ENCODE data around the gene ALG5. TPM values are rescaled to one million over a fixed set of nuclear protein-coding genes. Genes with fewer than 3 reads are reported as not detected.

ALG5 gene
- total RNA-seq, 2 experiments from 2014 or later = 22.5 to 27.2 TPM

DNA sequence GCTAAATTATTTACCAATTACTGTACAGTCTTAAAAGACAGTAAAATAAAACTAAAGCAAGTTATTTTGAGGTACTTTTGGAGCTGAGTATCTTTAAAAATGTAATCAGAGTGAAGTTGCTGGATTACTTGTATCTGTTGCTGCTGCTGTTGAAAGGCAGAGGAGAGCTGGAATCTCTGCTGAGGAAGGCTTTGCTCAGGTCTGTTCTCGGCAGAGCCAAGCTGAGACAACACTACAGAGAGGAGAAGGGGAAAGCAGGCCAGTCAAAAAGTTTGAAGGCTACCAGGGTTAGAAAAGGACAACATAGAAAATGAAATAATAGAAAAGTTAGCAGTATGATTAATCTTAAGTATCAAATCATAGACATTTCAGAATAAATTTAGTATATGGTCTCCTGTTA lies 11.3 kb upstream of the ALG5 start:
- Mint-ChIP-seq H3K36me3 (peaks cover 57% of the 10 kb centered on the region), H3K4me1 (peaks cover 7% of the 10 kb centered on the region), H3K4me3 (no peak overlapping the region), H3K27me3 (no peaks in the 10 kb centered on the region), H3K9me3 (no peaks in the 10 kb centered on the region), H3K27ac (no peak overlapping the region)
- no peak for ATAC-seq (ENCODE audit: low read depth)
- DNase-seq = no peak
- POLR2A ChIA-PET = interaction anchor here (3.2 kb wide), 1 partner anchor 10 kb away, joined by 19 read pairs; the partner anchor contains the start of genes ALG5 and EXOSC8

DNA sequence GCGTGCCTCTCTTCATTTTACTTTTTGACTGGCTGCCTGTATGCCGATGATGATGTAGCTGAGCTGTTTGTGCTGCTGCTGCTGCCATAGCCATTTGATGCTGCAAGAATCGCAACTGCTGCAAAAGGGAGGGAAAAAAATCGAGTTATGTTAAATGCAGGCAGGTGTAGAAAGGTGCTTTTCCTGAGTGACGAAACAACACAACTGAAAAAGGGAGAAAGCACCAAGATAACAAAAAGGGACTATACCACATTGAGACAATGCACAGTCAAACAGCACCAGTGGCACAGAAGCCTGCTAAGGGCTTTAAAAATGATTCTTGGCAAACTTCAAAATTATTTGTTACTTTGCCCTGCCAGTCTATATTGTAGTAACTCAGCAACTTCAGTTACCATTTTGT lies 10.6 kb upstream of the ALG5 start:
- POLR2A ChIA-PET = interaction anchor here (3.2 kb wide), 1 partner anchor 9 kb away, joined by 19 read pairs; the partner anchor contains the start of genes ALG5 and EXOSC8
- ATAC-seq (ENCODE audit: low read depth) (no peak), DNase-seq (no peak)
- Mint-ChIP-seq H3K4me3 (no peak overlapping the region), H3K4me1 (peaks cover 10% of the 10 kb centered on the region), H3K27me3 (no peaks in the 10 kb centered on the region), H3K9me3 (no peaks in the 10 kb centered on the region), H3K36me3 (peaks cover 54% of the 10 kb centered on the region), H3K27ac (no peak overlapping the region)

GRCh38 chr13:37001921-37002250 lies 2.7 kb upstream of the ALG5 start:
- Mint-ChIP-seq H3K27ac (peak overlapping the region; percentile 100), H3K4me3 (peak overlapping the region; percentile 99), H3K36me3 (peaks cover 22% of the 10 kb centered on the region), H3K9me3 (no peaks in the 10 kb centered on the region), H3K4me1 (peaks cover 34% of the 10 kb centered on the region), H3K27me3 (no peaks in the 10 kb centered on the region)
- ATAC-seq (ENCODE audit: low read depth) = no peak
- DNase-seq = no peak
- POLR2A ChIA-PET = interaction anchor here (4.1 kb wide), 1 partner anchor 10 kb away, joined by 19 read pairs; no protein-coding TSS in a partner anchor

DNA sequence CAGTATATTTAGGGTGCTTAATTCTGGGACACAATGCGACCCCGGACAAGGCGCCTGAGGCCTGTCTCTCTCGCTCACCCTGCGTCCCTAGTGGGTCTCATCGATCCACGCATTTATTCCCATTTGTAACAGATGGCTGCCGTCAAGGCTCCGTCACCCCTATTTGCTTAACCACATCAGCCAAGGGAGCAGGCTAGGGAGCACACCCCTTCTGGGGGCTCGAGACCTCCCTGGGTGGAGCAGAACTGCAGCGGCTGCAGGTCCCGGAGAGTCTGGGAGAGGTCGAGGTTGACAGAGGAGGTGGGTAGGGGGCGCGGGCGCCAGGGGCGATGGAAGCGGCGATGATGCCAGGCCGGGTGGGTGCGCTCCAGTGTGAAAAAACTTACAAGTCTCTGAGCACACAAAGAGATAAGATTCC lies 507 bp downstream of the ALG5 start:
- Mint-ChIP-seq H3K9me3 (no peaks in the 10 kb centered on the region), H3K27me3 (no peaks in the 10 kb centered on the region), H3K4me3 (peak overlapping the region; percentile 99), H3K36me3 (peaks cover 7% of the 10 kb centered on the region), H3K27ac (peak overlapping the region; percentile 100), H3K4me1 (peaks cover 36% of the 10 kb centered on the region)
- DNase-seq = peak; percentile 50
- no peak for ATAC-seq (ENCODE audit: low read depth)
- POLR2A ChIA-PET = interaction anchor here (2.5 to 4.1 kb wide), 2 partner anchors 13 to 15 kb away, joined by 11 to 19 read pairs; no protein-coding TSS in a partner anchor

DNA sequence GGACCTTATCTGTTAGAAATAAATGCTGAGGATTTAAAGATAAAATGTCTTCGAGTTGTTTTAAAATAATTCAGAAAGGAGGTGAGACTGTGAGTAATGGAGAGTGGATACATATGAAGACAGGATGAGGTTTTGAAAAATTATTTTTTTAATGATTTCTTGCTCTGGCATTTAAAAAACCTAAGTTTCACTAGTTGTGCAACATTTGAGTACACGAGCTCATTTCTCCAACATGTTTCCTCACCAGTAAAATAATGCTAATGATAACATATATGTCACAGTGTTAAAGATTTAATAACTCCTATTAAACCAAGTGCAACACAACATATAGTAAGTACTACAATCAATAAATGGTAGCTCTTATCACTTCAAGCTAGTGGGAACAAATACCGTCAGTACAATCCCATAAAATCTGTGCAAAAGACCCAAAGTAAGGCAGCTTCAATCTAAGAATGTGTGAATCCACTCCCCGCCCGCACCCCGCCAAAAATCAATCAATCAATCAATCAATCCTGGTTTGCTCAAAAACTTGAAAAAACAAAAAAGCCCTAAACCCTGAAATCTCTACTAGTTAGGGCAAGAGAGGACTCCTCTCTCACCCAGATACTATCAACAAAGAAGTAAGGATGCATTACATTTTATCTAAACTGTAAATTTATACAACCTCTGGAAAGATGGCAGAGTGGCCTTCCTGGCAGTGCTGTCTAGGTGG lies 1.3 kb downstream of the ALG5 start:
- peak overlapping the region; percentile 99 for H3K4me3 Mint-ChIP-seq
- peak overlapping the region; percentile 100 for H3K27ac Mint-ChIP-seq
- no peaks in the 10 kb centered on the region for H3K9me3 Mint-ChIP-seq
- H3K27me3 Mint-ChIP-seq = no peaks in the 10 kb centered on the region
- ATAC-seq (ENCODE audit: low read depth) (no peak), DNase-seq (no peak)
- peaks cover 4% of the 10 kb centered on the region for H3K36me3 Mint-ChIP-seq
- POLR2A ChIA-PET = interaction anchor here (4.1 kb wide), 1 partner anchor 14 kb away, joined by 19 read pairs; no protein-coding TSS in a partner anchor
- peaks cover 34% of the 10 kb centered on the region for H3K4me1 Mint-ChIP-seq

- H3K27ac Mint-ChIP-seq = no peak overlapping the region
- POLR2A ChIA-PET = no interaction called here
- DNase-seq (no peak), ATAC-seq (ENCODE audit: low read depth) (no peak)
- H3K36me3 Mint-ChIP-seq = peaks cover 8% of the 10 kb centered on the region
- no peak overlapping the region for H3K4me3 Mint-ChIP-seq
- H3K27me3 Mint-ChIP-seq = no peaks in the 10 kb centered on the region
- H3K9me3 Mint-ChIP-seq = no peaks in the 10 kb centered on the region
- peaks cover 13% of the 10 kb centered on the region for H3K4me1 Mint-ChIP-seq
These were observed 6.8 kb downstream of the ALG5 start for GRCh38 chr13:36992362-36992761.

DNA sequence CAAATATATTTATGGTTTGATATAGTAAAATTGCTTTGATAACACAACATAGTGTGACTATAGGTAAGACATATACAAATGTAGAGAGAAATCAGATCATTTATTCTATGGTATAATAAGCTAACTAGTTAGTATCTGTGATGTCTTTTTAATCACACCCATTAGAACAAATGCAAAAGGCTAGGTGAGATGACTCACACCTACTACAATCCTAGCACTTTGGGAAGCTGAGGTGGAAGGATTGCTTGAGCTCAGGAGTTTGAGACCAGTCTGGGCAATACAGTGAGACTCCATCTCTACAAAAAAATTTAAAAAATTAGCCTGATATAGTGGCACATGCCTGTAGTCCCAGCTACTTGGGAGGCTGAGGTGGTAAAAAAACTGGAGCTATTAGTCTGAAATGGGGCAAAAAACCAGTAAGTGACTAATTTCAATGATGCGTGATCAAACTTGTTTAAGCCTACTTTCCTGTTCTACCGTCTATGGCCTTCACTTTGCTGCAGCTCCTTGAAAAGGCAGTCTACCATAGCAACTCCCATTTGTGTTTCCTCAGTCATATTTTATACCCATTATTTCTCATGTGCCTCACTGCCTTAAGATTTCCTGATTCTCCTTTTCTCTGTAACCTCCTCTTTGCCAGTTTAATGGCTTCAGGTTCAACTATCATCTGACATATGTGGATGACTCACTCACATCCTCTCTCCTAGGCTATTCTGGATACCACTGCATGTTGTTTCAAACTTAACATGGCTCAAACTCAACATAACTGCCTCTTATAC lies 12.5 kb downstream of the ALG5 start:
- Mint-ChIP-seq H3K27me3 (no peaks in the 10 kb centered on the region), H3K4me3 (no peak overlapping the region), H3K27ac (no peak overlapping the region), H3K36me3 (peaks cover 11% of the 10 kb centered on the region), H3K4me1 (peaks cover 4% of the 10 kb centered on the region), H3K9me3 (no peaks in the 10 kb centered on the region)
- ATAC-seq (ENCODE audit: low read depth) = no peak
- DNase-seq = no peak
- POLR2A ChIA-PET = no interaction called here

DNA sequence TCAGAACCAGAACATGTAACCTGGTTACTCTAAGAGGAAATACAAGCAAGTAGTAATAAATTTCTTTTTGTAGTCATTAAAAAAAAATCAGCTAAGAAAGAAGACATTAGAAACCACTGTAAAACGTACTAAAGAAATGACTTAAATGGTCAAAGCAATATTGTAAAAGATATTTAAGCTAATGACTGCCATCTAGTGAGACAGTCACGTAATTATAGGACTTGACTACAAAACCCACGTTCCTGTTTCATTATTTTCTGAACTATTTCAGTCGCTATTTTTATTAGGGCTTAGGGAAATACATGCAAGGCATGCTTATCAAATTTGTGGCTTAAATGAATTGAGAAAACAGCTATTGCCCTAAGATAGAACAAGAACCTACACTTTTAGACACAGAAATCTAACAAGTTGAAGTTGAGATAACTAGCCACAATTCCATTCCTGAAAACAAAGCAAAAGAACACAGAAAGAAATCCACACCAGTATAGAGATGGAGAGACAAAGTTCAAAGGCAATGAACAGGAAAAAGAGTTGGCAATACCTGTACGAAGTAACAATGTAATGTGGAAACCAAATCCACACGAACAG lies 17.9 kb downstream of the ALG5 start:
- Mint-ChIP-seq H3K4me3 (no peak overlapping the region), H3K36me3 (peaks cover 15% of the 10 kb centered on the region), H3K27ac (no peak overlapping the region), H3K4me1 (no peaks in the 10 kb centered on the region), H3K9me3 (no peaks in the 10 kb centered on the region), H3K27me3 (no peaks in the 10 kb centered on the region)
- POLR2A ChIA-PET = interaction anchor here (0.7 to 1.2 kb wide), 2 partner anchors 19 to 43 kb away, joined by 3 read pairs; partner anchors contain the start of gene EXOSC8
- no peak for ATAC-seq (ENCODE audit: low read depth)
- no peak for DNase-seq

DNA sequence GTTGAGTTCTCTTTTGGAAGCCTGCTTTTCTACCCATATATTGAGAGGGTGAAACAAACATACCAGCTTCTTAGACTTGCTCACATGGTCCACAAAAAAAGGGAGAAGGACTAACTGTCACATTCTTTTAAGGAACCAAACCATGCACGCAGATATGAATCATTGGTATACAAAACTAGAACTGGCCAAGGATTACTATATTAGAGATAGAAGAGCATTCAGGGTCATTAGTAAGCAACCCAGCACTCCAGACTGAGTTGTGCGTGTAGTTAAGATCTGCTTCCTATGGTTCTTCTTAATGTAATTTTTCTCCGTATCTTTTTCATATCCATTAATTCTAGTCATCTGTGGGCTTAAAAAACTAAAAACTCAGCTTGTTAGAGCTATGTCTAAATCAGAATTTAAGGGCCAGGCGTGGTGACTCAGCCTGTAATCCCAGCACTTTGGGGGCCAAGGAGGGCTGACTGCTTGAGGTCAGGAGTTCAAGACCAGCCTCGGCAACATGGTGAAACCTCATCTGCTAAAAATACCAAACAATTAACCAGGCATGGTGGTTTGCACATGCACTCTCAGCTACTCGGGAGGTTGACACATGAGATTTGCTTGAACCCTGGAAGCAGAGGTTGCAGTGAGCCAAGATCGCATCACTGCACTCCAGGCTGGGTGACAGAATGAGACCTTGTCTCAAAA lies 19.6 kb downstream of the ALG5 start:
- H3K9me3 Mint-ChIP-seq = peaks cover 2% of the 10 kb centered on the region
- H3K4me3 Mint-ChIP-seq = no peak overlapping the region
- no peak for ATAC-seq (ENCODE audit: low read depth)
- H3K27me3 Mint-ChIP-seq = no peaks in the 10 kb centered on the region
- POLR2A ChIA-PET = no interaction called here
- peaks cover 24% of the 10 kb centered on the region for H3K36me3 Mint-ChIP-seq
- no peak for DNase-seq
- H3K27ac Mint-ChIP-seq = no peak overlapping the region
- H3K4me1 Mint-ChIP-seq = no peaks in the 10 kb centered on the region

DNA sequence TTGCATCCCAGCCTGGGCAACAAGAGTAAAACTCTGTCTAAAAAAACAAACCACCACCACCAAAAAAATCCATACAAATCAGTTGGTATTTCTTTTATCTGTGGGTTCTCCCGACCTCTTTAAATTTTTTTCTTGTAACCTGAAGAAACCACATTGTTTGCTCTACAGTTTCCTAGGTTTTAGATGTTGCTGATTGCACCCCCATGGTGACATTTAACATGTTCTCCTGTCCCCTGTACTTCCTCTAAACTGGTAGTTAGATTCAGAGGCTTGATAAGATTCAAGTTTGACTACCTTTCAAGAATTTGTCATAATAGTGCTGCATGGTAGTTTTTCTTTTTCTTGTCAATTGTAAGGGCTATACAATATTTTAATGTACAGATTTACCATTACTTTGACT lies 24.0 kb downstream of the ALG5 start:
- ATAC-seq (ENCODE audit: low read depth) (no peak), DNase-seq (no peak)
- H3K27ac Mint-ChIP-seq = no peak overlapping the region
- H3K36me3 Mint-ChIP-seq = peaks cover 29% of the 10 kb centered on the region
- H3K9me3 Mint-ChIP-seq = peaks cover 2% of the 10 kb centered on the region
- no peak overlapping the region for H3K4me3 Mint-ChIP-seq
- H3K27me3 Mint-ChIP-seq = no peaks in the 10 kb centered on the region
- POLR2A ChIA-PET = no interaction called here
- H3K4me1 Mint-ChIP-seq = peaks cover 2% of the 10 kb centered on the region

- POLR2A ChIA-PET = no interaction called here
- Mint-ChIP-seq H3K4me1 (peaks cover 2% of the 10 kb centered on the region), H3K4me3 (no peak overlapping the region), H3K9me3 (peaks cover 2% of the 10 kb centered on the region), H3K27ac (no peak overlapping the region), H3K36me3 (peaks cover 31% of the 10 kb centered on the region), H3K27me3 (no peaks in the 10 kb centered on the region)
- DNase-seq = no peak
- no peak for ATAC-seq (ENCODE audit: low read depth)
These were observed 25.4 kb downstream of the ALG5 start for GRCh38 chr13:36973621-36974295.

DNA sequence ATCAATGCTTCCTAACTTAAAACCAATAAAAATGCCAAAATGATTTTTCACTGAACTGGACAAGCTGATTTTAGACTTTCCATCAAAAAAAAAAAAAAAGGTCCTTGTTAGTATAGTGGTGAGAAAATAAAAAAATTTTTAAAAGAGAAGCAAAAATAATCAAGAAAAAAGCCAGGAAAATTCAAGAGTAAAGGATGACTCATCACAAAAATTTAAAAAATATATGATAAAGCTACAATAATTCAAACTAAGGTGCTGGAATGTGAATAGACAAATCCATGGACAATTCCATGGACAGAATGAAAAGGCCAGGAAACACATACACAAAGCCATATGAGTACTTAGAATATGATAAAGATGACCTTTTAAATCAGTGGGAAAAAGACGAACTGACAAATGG lies 26.1 kb downstream of the ALG5 start:
- POLR2A ChIA-PET = no interaction called here
- H3K4me3 Mint-ChIP-seq = no peak overlapping the region

GRCh38 chr13:36966404-36966803 lies 32.7 kb downstream of the ALG5 start:
- no peak for ATAC-seq (ENCODE audit: low read depth)
- Mint-ChIP-seq H3K36me3 (peaks cover 19% of the 10 kb centered on the region), H3K4me1 (peaks cover 5% of the 10 kb centered on the region), H3K27ac (no peak overlapping the region), H3K9me3 (no peaks in the 10 kb centered on the region), H3K4me3 (no peak overlapping the region), H3K27me3 (no peaks in the 10 kb centered on the region)
- no peak for DNase-seq
- POLR2A ChIA-PET = no interaction called here

More for the DNA sequence above, 26.1 kb downstream of the ALG5 start:
- Mint-ChIP-seq H3K4me1 (peaks cover 2% of the 10 kb centered on the region), H3K9me3 (peaks cover 2% of the 10 kb centered on the region), H3K36me3 (peaks cover 31% of the 10 kb centered on the region), H3K27me3 (no peaks in the 10 kb centered on the region), H3K27ac (no peak overlapping the region)
- DNase-seq (no peak), ATAC-seq (ENCODE audit: low read depth) (no peak)

All from activated naive CD8-positive, alpha-beta T cell treated with anti-CD3 and anti-CD28 coated beads, Interleukin-2, amount 10 ng/mL, durations not matched to agents 7 days and 5 days (primary cell).